SKM-1 (cell line): ENCODE data around the gene SOHLH2.

Experiments used
- DNase-seq: peaks from one replicate; lab custom pipeline; 2025; ENCODE audit not compliant: unreplicated experiment; lab: John Stamatoyannopoulos, UW

The SOHLH2 gene

GRCh38 chr13:36214163-36214921 lies at the start of gene SOHLH2:
SOHLH2 (minus strand) TSS chr13:36214556; CDS start chr13:36214526, 30 bp downstream.
- DNase-seq = no peak

GRCh38 chr13:36261976-36262375 lies 47.6 kb upstream of the SOHLH2 start:
- DNase-seq = no peak

- DNase-seq = no peak
Observed at GRCh38 chr13:36261011-36261410, 46.7 kb upstream of the SOHLH2 start.

- no peak for DNase-seq
Observed at GRCh38 chr13:36259361-36260137, 45.2 kb upstream of the SOHLH2 start.

- DNase-seq = no peak
Observed at GRCh38 chr13:36258831-36259230, 44.5 kb upstream of the SOHLH2 start.

- DNase-seq = no peak
Observed at GRCh38 chr13:36251526-36251925, 37.2 kb upstream of the SOHLH2 start.

- no peak for DNase-seq
Observed at GRCh38 chr13:36251017-36251416, 36.7 kb upstream of the SOHLH2 start.

GRCh38 chr13:36248700-36249099 lies 34.3 kb upstream of the SOHLH2 start:
- DNase-seq = no peak

- no peak for DNase-seq
Observed at GRCh38 chr13:36244990-36245389, 30.6 kb upstream of the SOHLH2 start.

- DNase-seq = no peak
Observed at GRCh38 chr13:36244073-36244472, 29.7 kb upstream of the SOHLH2 start.

- DNase-seq = no peak
Observed at GRCh38 chr13:36242761-36243160, 28.4 kb upstream of the SOHLH2 start.

- DNase-seq = no peak
Observed at GRCh38 chr13:36231236-36231635, 16.9 kb upstream of the SOHLH2 start.

- no peak for DNase-seq
Observed at GRCh38 chr13:36224730-36225129, 10.4 kb upstream of the SOHLH2 start.

GRCh38 chr13:36219883-36220282 lies 5.5 kb upstream of the SOHLH2 start:
- DNase-seq = no peak

- no peak for DNase-seq
Observed at GRCh38 chr13:36217456-36217855, 3.1 kb upstream of the SOHLH2 start.

GRCh38 chr13:36212789-36213188 lies 1.6 kb downstream of the SOHLH2 start:
- no peak for DNase-seq

- no peak for DNase-seq
Observed at GRCh38 chr13:36211567-36211966, 2.8 kb downstream of the SOHLH2 start.

GRCh38 chr13:36210738-36211137 lies 3.6 kb downstream of the SOHLH2 start:
- DNase-seq = no peak

- DNase-seq = no peak
Observed at GRCh38 chr13:36207672-36208071, 6.7 kb downstream of the SOHLH2 start.

- DNase-seq = no peak
Observed at GRCh38 chr13:36193151-36193855, 21.1 kb downstream of the SOHLH2 start.

- DNase-seq = no peak
Observed at GRCh38 chr13:36192166-36192565, 22.2 kb downstream of the SOHLH2 start.

GRCh38 chr13:36190771-36191170 lies 23.6 kb downstream of the SOHLH2 start:
- no peak for DNase-seq
